Neural cell (in vitro differentiated cells): ENCODE data around the gene CELSR1. TPM values are rescaled to one million over a fixed set of nuclear protein-coding genes. Genes with fewer than 3 reads are reported as not detected.
"Not testable (repeated sequence)": the region's sequence is repeated elsewhere in the genome, so short reads cannot be mapped to it uniquely, and the experiment has no call there.

Experiments used
- H2AFZ ChIP-seq: fragments of 200-600, 300-800 bp; sonication (generic), shearing (Covaris generic); 2 replicates; pipeline ENCODE4 v1.6.0; 2014; ENCODE audit warnings: low read depth, mild to moderate bottlenecking, antibody characterized with exemption, low read length, moderate library complexity
- H3F3A ChIP-seq: fragments of 200-600 bp; shearing (Covaris generic); 2 replicates; pipeline ENCODE4 v1.6.1; 2016; ENCODE audit warnings: mild to moderate bottlenecking, moderate library complexity, mixed read lengths, antibody characterized with exemption, low read length; ENCODE audit not compliant: insufficient read depth, poor library complexity, severe bottlenecking
- H3K27ac ChIP-seq: fragments of 200-600, 300-800 bp; sonication (generic), shearing (Covaris generic); 2 replicates; pipeline ENCODE4 v1.5.1; 2014; ENCODE audit warnings: mild to moderate bottlenecking, low read length, moderate library complexity
- H3K27me3 ChIP-seq: fragments of 300-800, 200-600 bp; sonication (generic), shearing (Covaris generic); 2 replicates; pipeline ENCODE4 v1.6.0; 2014; ENCODE audit warnings: mild to moderate bottlenecking, low read depth, low read length, moderate library complexity; ENCODE audit not compliant: insufficient read depth
- H3K36me3 ChIP-seq: fragments of 300-800, 200-600 bp; sonication (generic), shearing (Covaris generic); 2 replicates; pipeline ENCODE4 v1.5.1; 2014; ENCODE audit warnings: mild to moderate bottlenecking, antibody characterized with exemption, low read length, moderate library complexity; ENCODE audit not compliant: insufficient read depth
- H3K4me2 ChIP-seq: fragments of 300-800, 200-600 bp; sonication (generic), shearing (Covaris generic); 2 replicates; pipeline ENCODE4 v1.6.0; 2014; ENCODE audit warnings: mild to moderate bottlenecking, low read length
- H3K4me3 ChIP-seq: fragments of 300-800, 200-600 bp; sonication (generic), shearing (Covaris generic); 2 replicates; pipeline ENCODE4 v1.5.1; 2014; ENCODE audit warnings: mild to moderate bottlenecking, low read length, moderate library complexity
- H3K79me2 ChIP-seq: fragments of 200-600 bp; shearing (Covaris generic); replicated peaks from 2 replicates; pipeline ENCODE4 v1.6.0; 2014; ENCODE audit warnings: mild to moderate bottlenecking, low read length, moderate library complexity; ENCODE audit not compliant: insufficient read depth
- H3K9ac ChIP-seq: fragments of 300-800, 200-600 bp; sonication (generic), shearing (Covaris generic); 2 replicates; pipeline ENCODE4 v1.6.1; 2016; ENCODE audit warnings: mild to moderate bottlenecking, low read length, mixed read lengths
- H3K9me2 ChIP-seq: fragments of 200-600 bp; shearing (Covaris generic); 2 replicates; pipeline ENCODE4 v1.6.1; 2016; ENCODE audit warnings: mild to moderate bottlenecking, low read length, mixed read lengths; ENCODE audit not compliant: insufficient read depth
- H3K9me3 ChIP-seq: fragments of 200-600, 300-800 bp; sonication (generic), shearing (Covaris generic); 2 replicates; pipeline ENCODE4 v1.6.1; 2016; ENCODE audit warnings: mild to moderate bottlenecking, mixed run types, low read length, moderate library complexity, mixed read lengths
- H4K20me1 ChIP-seq: fragments of 200-600 bp; shearing (Covaris generic); 2 replicates; pipeline ENCODE4 v1.6.1; 2016; ENCODE audit warnings: mild to moderate bottlenecking, mixed run types; ENCODE audit not compliant: insufficient read depth
- CTCF ChIP-seq: fragments of 450-650 bp; IDR thresholded peaks from 2 replicates; pipeline ENCODE4 v1.5.1; 2014; ENCODE audit warnings: antibody characterized with exemption, mild to moderate bottlenecking, moderate library complexity; ENCODE audit not compliant: poor library complexity, severe bottlenecking
- MXI1 ChIP-seq: fragments of 450-650 bp; conservative IDR thresholded peaks from 2 replicates; pipeline ENCODE4 v1.6.1; 2014; ENCODE audit warnings: antibody characterized with exemption, mild to moderate bottlenecking; ENCODE audit not compliant: poor library complexity, severe bottlenecking
- POLR2AphosphoS5 ChIP-seq: IDR thresholded peaks from 2 replicates; pipeline ENCODE4 v1.6.1; 2012
- RAD21 ChIP-seq: fragments of 450-650 bp; conservative IDR thresholded peaks from 2 replicates; pipeline ENCODE4 v1.6.1; 2014; ENCODE audit warnings: antibody characterized with exemption, mild to moderate bottlenecking, moderate library complexity
- SMC3 ChIP-seq: fragments of 450-650 bp; conservative IDR thresholded peaks from 2 replicates; pipeline ENCODE4 v1.6.1; 2014; ENCODE audit warnings: antibody characterized with exemption, mild to moderate bottlenecking, moderate library complexity; ENCODE audit not compliant: poor library complexity
- polyA plus RNA-seq: library from polyadenylated mRNA; depleted of rRNA; stranded (reverse); fragments of >200 nt; gene quantifications from 2 replicates; pipeline ENCODE4 v1.2.3, GENCODE V29; 2014
- TF ChIP-seq, protein P1 (sequence below): IDR thresholded peaks from 2 replicates; pipeline ENCODE4 v1.6.1; 2012; ENCODE audit warnings: borderline replicate concordance

Gene CELSR1
- polyA plus RNA-seq, 1 donor from 2014 or later = 0.14 TPM

DNA sequence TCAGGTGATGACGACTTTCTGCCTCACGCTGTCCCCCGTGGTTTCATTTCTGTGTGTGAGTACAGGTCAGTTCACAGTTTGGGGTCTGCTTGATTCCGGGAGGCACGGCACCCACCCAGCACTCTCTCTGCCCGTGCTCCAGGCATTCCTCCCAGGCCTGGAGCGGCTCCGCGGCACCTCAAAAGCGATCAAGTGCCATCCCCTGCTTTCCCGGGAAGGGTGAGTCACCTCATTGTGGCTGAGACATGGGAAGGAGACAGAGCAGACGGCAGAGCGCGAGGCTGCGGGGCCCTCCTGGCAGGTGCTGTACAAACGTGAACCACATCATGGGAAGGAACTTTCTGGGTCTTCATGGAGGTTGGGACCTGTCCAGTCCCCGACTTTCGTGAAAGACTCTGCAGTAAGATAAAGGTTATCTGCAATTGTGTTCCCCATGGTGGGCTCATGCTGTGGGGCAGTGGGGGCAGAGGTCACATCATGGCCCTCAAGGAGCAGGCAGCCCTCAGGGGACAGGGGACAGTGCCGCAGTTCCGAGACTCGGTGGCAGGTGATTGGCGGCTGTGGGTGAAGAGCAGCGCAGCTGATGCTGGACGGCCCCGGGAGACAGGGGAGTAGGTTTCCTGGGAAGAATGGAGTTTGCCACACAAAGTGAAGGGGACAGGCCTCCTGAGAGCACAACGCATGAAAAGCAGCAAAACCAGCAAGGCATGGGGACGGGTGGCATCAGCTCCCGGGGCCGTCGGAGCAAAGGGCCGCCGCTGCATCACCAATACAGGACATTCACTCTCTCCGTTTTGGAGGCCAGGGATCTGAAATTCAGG lies 65.3 kb downstream of the CELSR1 start:
- Histone ChIP-seq H3K9me3 (peaks cover 4% of the 10 kb centered on the region), H3K9me2 (no peaks in the 10 kb centered on the region), H3K27me3 (no peaks in the 10 kb centered on the region), H3K36me3 (no peaks in the 10 kb centered on the region), H3K27ac (no peak overlapping the region), H3K4me3 (no peak overlapping the region), H4K20me1 (no peaks in the 10 kb centered on the region), H3F3A (no peaks in the 10 kb centered on the region), H3K79me2 (no peaks in the 10 kb centered on the region), H2AFZ (no peak overlapping the region), H3K4me2 (no peak overlapping the region), H3K9ac (no peak overlapping the region)
- TF ChIP-seq, protein P1, sequence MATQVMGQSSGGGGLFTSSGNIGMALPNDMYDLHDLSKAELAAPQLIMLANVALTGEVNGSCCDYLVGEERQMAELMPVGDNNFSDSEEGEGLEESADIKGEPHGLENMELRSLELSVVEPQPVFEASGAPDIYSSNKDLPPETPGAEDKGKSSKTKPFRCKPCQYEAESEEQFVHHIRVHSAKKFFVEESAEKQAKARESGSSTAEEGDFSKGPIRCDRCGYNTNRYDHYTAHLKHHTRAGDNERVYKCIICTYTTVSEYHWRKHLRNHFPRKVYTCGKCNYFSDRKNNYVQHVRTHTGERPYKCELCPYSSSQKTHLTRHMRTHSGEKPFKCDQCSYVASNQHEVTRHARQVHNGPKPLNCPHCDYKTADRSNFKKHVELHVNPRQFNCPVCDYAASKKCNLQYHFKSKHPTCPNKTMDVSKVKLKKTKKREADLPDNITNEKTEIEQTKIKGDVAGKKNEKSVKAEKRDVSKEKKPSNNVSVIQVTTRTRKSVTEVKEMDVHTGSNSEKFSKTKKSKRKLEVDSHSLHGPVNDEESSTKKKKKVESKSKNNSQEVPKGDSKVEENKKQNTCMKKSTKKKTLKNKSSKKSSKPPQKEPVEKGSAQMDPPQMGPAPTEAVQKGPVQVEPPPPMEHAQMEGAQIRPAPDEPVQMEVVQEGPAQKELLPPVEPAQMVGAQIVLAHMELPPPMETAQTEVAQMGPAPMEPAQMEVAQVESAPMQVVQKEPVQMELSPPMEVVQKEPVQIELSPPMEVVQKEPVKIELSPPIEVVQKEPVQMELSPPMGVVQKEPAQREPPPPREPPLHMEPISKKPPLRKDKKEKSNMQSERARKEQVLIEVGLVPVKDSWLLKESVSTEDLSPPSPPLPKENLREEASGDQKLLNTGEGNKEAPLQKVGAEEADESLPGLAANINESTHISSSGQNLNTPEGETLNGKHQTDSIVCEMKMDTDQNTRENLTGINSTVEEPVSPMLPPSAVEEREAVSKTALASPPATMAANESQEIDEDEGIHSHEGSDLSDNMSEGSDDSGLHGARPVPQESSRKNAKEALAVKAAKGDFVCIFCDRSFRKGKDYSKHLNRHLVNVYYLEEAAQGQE = no peak

- H3F3A ChIP-seq, H3K36me3 ChIP-seq, H2AFZ ChIP-seq, H3K4me2 ChIP-seq, H4K20me1 ChIP-seq, H3K4me3 ChIP-seq, H3K9ac ChIP-seq, H3K79me2 ChIP-seq, H3K9me3 ChIP-seq, H3K27ac ChIP-seq, H3K27me3 ChIP-seq, H3K9me2 ChIP-seq: not testable (repeated sequence)
Measured at GRCh38 chr22:46471330-46471729, 66.1 kb downstream of the CELSR1 start.

DNA sequence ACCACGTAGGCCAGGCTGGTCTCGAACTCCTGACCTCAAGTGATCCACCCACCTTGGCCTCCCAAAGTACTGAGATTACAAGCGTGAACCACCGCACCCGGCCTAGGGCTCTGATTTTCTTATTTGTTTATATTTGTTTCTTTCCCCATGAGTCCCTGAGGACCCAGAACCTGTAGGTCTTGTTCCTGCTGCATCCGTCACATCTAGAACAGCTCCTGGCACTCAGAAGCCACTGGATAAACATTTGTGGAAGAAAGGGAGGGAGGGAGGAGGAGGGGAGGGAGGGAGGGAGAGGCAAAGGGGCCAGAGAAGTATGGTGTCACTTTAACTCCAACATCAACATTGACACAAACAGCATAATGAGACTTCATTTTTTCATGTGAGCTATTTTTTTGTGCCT lies 67.7 kb downstream of the CELSR1 start:
- Histone ChIP-seq H3K36me3 (no peaks in the 10 kb centered on the region), H3K9me2 (no peaks in the 10 kb centered on the region), H3K4me3 (no peak overlapping the region)

More for the DNA sequence above, 67.7 kb downstream of the CELSR1 start:
- no peak overlapping the region for H3K4me2 ChIP-seq
- TF ChIP-seq POLR2AphosphoS5 (no peak), MXI1 (no peak), CTCF (no peak), SMC3 (no peak), RAD21 (no peak)
- TF ChIP-seq, protein P1 = no peak
- H3K9ac ChIP-seq = no peak overlapping the region
- no peaks in the 10 kb centered on the region for H3K27me3 ChIP-seq
- no peak overlapping the region for H2AFZ ChIP-seq
- H3K27ac ChIP-seq = no peak overlapping the region
- H4K20me1 ChIP-seq = no peaks in the 10 kb centered on the region
- H3K79me2 ChIP-seq = no peaks in the 10 kb centered on the region
- no peaks in the 10 kb centered on the region for H3K9me3 ChIP-seq
- H3F3A ChIP-seq = no peaks in the 10 kb centered on the region
